ENCODE measurements around the gene TXNDC17.
A peak's percentile ranks its signal among the peaks of the same experiment; 100 is the strongest.
"Not testable (repeated sequence)": the region's sequence is repeated elsewhere in the genome, so short reads cannot be mapped to it uniquely, and the experiment has no call there.

The TXNDC17 gene

GRCh38 chr17:6663200-6663599 lies 22.3 kb downstream of the TXNDC17 start:
- DNase-seq, result not testable (repeated sequence)

GRCh38 chr17:6666077-6666521 lies 25.2 kb downstream of the TXNDC17 start:
- DNase-seq, result peak; percentile 67 to 78

GRCh38 chr17:6666557-6666956 lies 25.7 kb downstream of the TXNDC17 start:
- no peak for DNase-seq

GRCh38 chr17:6667516-6667915 lies 26.7 kb downstream of the TXNDC17 start:
- DNase-seq, result no peak

GRCh38 chr17:6668219-6668618 lies 27.4 kb downstream of the TXNDC17 start:
- no peak for DNase-seq

GRCh38 chr17:6668727-6669425 lies 28.0 kb downstream of the TXNDC17 start:
- no peak for DNase-seq

GRCh38 chr17:6669479-6670212 lies 28.8 kb downstream of the TXNDC17 start:
- no peak for DNase-seq

- no peak for DNase-seq
Observed at GRCh38 chr17:6670571-6670970, 29.7 kb downstream of the TXNDC17 start.

- no peak for DNase-seq
Observed at GRCh38 chr17:6670999-6671398, 30.1 kb downstream of the TXNDC17 start.

- no peak for DNase-seq
Observed at GRCh38 chr17:6671431-6671830, 30.6 kb downstream of the TXNDC17 start.

- no peak for DNase-seq
Observed at GRCh38 chr17:6674586-6674985, 33.7 kb downstream of the TXNDC17 start.

GRCh38 chr17:6675201-6675825 lies 34.5 kb downstream of the TXNDC17 start:
- DNase-seq, result no peak

- DNase-seq, result no peak
Observed at GRCh38 chr17:6676802-6677157, 35.9 kb downstream of the TXNDC17 start.

- no peak for DNase-seq
Observed at GRCh38 chr17:6677158-6677831, 36.4 kb downstream of the TXNDC17 start.

GRCh38 chr17:6677946-6678345 lies 37.1 kb downstream of the TXNDC17 start:
- DNase-seq, result no peak

- DNase-seq, result no peak
Observed at GRCh38 chr17:6679241-6679640, 38.4 kb downstream of the TXNDC17 start.

- DNase-seq, result no peak
Observed at GRCh38 chr17:6681176-6681575, 40.3 kb downstream of the TXNDC17 start.

GRCh38 chr17:6681671-6682070 lies 40.8 kb downstream of the TXNDC17 start:
- DNase-seq, result no peak

- no peak for DNase-seq
Observed at GRCh38 chr17:6682339-6682738, 41.5 kb downstream of the TXNDC17 start.

- DNase-seq, result peak; percentile 21 to 22
Observed at GRCh38 chr17:6683081-6683684, 42.3 kb downstream of the TXNDC17 start.

- DNase-seq, result no peak
Observed at GRCh38 chr17:6683730-6684459, 43.0 kb downstream of the TXNDC17 start.

GRCh38 chr17:6684460-6684783 lies 43.6 kb downstream of the TXNDC17 start:
- no peak for DNase-seq

All from SHP77 (cell line).